Psoas muscle (tissue), 8 donors: ENCODE measurements around the gene SLAMF8. TPM values are rescaled to one million over a fixed set of nuclear protein-coding genes. Genes with fewer than 3 reads are reported as not detected.

ENCODE experiments used
- ATAC-seq, 4 donors: fragments of 200-7000 bp; cut with Tn5 transposase; one replicate each; pipeline ENCODE4 v1.9.1; 2020; ENCODE audit warnings: moderate library complexity in 3 of 4, mild to moderate bottlenecking in 2 of 4
- DNase-seq, 2 donors: peaks; one replicate each; pipeline ENCODE4 v3.0.0-alpha.2; 2020
- H3K27ac ChIP-seq: fragments of 200-600 bp; one replicate; pipeline ENCODE4 v1.8.0; 2022
- H3K27me3 ChIP-seq, 3 donors: fragments of 200-600 bp in 1 of 3; one replicate each; pipeline versions ENCODE4 v1.6.1 to v1.8.0; 2013 to 2022; ENCODE audit warnings: low read length in 2 of 3, mild to moderate bottlenecking in 2 of 3, moderate library complexity in 1 of 3; ENCODE audit not compliant: insufficient read depth in 3 of 3
- H3K36me3 ChIP-seq, 2 donors: fragments of 200-600 bp in 1 of 2; one replicate each; pipeline versions ENCODE4 v1.6.1 to v1.8.0; 2013 to 2022; ENCODE audit warnings: low read depth in 1 of 2, mild to moderate bottlenecking in 1 of 2, moderate library complexity in 1 of 2; ENCODE audit not compliant: insufficient read depth in 1 of 2
- H3K4me1 ChIP-seq: fragments of 200-600 bp; one replicate; pipeline ENCODE4 v1.8.0; 2022
- H3K4me3 ChIP-seq: fragments of 200-600 bp; one replicate; pipeline ENCODE4 v1.8.0; 2022; ENCODE audit warnings: mild to moderate bottlenecking
- H3K9me3 ChIP-seq: fragments of 200-600 bp; one replicate; pipeline ENCODE4 v1.8.0; 2022
- WGBS, 3 donors: extraction: QIAGEN DNeasy Blood & Tissue Kit; methylation state at CpG; one replicate each; pipeline versions ENCODE4 v1.1.6 to v1.1.7; 2013; 5-methylcytosine and 5-hydroxymethylcytosine counted together
- intact Hi-C, 2 donors: fragments of 100-400 bp; cut with DNase I; formaldehyde crosslinking; loops; one replicate each; pipeline versions ENCODE4 v1.11.0 to v1.14.2; 2022
- polyA plus RNA-seq, 3 donors: library from polyadenylated mRNA; stranded (reverse); fragments of 200-250 nt; gene quantifications; one replicate each; pipeline ENCODE4 v1.2.3, GENCODE V29; 2013
- total RNA-seq, 4 donors: library from RNA; stranded (reverse); fragmentation: NEBNext Ultra II Directional in 2 of 4; extraction: Animal tissue kit (Norgen Biotek cat#: 25700) in 2 of 4; gene quantifications; one replicate each; pipeline versions ENCODE4 v1.2.1 to v1.2.4, GENCODE V29; 2021 to 2023
- TF ChIP-seq, protein P1 (sequence below): fragments of 200-600 bp; IDR thresholded peaks from one replicate; pipeline ENCODE4 v1.8.0; 2022; ENCODE audit warnings: antibody characterized with exemption
- donor health status: healthy with polysubstance abuse.
- donor health status: DM: no; HTN: no; CAD: no; lungs with moderate emphysema.
- donor health status: Bipolar disorder and iron deficiency.
- donor health status: healthy.
- donor health status: DM: yes; HTN: yes; CAD: no.
- donor health status: DM: no; HTN: no; CAD: no.
- donor health status: DM: no; HTN: no; CAD: no.
- donor health status: DM: yes; HTN: yes; CAD: no.

Gene SLAMF8
- total and polyA plus RNA-seq, 7 donors: 0.10 to 1.6 (median 1.1) TPM

DNA sequence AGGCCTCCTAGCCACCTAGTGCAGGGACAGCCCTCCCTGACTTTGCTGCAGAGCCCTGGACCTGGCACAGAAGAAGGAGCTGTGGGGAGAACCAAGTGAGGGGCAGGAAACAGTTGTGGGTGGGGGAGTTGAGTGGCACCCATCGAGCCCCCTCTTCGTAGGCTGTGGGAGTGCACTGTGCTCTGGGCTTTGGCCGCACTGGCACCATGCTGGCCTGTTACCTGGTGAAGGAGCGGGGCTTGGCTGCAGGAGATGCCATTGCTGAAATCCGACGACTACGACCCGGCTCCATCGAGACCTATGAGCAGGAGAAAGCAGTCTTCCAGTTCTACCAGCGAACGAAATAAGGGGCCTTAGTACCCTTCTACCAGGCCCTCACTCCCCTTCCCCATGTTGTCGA lies 44.7 kb upstream of the SLAMF8 start:
- Histone ChIP-seq H3K27me3 (no peaks in the 10 kb centered on the region), H3K27ac (no peak overlapping the region), H3K4me1 (peaks cover 14% of the 10 kb centered on the region), H3K4me3 (peak overlapping the region; percentile 72), H3K9me3 (no peaks in the 10 kb centered on the region), H3K36me3 (no peaks in the 10 kb centered on the region)
- DNase-seq: peak in 1 of 2 donors; percentile 52
- WGBS, 3 donors: 96 to 97% (median 96%) methylated on average over 12 of the region's 12 CpGs
- TF ChIP-seq, protein P1, sequence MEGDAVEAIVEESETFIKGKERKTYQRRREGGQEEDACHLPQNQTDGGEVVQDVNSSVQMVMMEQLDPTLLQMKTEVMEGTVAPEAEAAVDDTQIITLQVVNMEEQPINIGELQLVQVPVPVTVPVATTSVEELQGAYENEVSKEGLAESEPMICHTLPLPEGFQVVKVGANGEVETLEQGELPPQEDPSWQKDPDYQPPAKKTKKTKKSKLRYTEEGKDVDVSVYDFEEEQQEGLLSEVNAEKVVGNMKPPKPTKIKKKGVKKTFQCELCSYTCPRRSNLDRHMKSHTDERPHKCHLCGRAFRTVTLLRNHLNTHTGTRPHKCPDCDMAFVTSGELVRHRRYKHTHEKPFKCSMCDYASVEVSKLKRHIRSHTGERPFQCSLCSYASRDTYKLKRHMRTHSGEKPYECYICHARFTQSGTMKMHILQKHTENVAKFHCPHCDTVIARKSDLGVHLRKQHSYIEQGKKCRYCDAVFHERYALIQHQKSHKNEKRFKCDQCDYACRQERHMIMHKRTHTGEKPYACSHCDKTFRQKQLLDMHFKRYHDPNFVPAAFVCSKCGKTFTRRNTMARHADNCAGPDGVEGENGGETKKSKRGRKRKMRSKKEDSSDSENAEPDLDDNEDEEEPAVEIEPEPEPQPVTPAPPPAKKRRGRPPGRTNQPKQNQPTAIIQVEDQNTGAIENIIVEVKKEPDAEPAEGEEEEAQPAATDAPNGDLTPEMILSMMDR: no peak
- intact Hi-C loops: loop anchor here (5.0 to 10.0 kb wide), 4 partner anchors 110 to 567 kb away; partner anchors contain the start of gene PIGM (in 1 of the 2)
- ATAC-seq: no peak

DNA sequence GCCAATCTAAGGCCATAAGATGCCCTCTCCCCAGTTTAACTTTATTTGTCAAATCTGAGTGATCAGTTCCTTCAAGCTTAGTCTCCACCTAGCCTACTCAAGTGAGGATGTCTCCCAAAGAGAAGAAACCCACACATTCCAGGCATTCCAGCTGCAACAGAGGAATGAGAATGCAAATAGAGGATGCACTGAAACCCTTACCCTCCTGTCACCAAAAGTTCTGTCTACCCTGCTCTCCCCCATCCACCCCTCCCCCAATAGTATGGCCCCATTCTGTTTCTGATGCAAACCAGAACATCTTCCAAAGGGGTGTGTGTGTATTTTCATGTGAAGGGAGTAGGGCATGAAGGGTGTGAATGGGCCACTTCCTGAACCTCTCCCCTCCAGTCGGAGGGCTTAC lies 42.9 kb upstream of the SLAMF8 start:
- H3K27ac ChIP-seq: no peak overlapping the region
- intact Hi-C loops: loop anchor here (5.0 to 10.0 kb wide), 4 partner anchors 109 to 569 kb away; partner anchors contain the start of gene PIGM (in 1 of the 2)
- H3K4me3 ChIP-seq: no peak overlapping the region
- H3K36me3 ChIP-seq: no peaks in the 10 kb centered on the region
- no peaks in the 10 kb centered on the region for H3K27me3 ChIP-seq
- WGBS, 3 donors: 64 to 75% (median 71%) methylated on average over 1 of the region's 1 CpG
- TF ChIP-seq, protein P1: no peak
- DNase-seq (no peak), ATAC-seq (no peak)
- H3K4me1 ChIP-seq: peaks cover 14% of the 10 kb centered on the region
- no peaks in the 10 kb centered on the region for H3K9me3 ChIP-seq

DNA sequence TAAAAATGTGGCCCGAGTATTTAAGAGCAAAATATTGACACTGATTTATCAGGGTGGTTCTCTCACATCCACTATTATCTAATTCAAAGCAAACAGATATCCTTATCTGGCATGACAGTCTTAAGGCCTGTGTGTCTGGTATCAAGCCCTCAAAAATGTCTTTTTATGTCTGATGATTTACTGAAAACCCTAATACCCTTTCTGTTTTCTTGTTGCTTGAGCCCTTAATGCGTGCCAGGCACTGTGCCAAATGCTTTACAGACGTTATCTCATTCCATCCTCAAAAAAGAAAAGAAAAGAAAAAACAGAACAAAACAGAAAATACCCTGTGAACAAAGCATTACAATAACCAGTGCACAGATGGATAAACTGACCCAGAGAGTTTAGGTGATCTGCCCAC lies 40.2 kb upstream of the SLAMF8 start:
- no peak overlapping the region for H3K4me3 ChIP-seq
- ATAC-seq: no peak
- intact Hi-C loops: loop anchor here (10.0 kb wide), 2 partner anchors 238 to 572 kb away; no protein-coding TSS in a partner anchor
- 43 to 56% (median 46%) methylated on average over 3 of the region's 3 CpGs for WGBS, 3 donors
- TF ChIP-seq, protein P1: no peak
- DNase-seq: no peak
- no peaks in the 10 kb centered on the region for H3K36me3 ChIP-seq
- H3K27me3 ChIP-seq: peaks cover 0 to under 1% (median 0%) of the 10 kb centered on the region in 3 donors
- H3K9me3 ChIP-seq: no peaks in the 10 kb centered on the region
- H3K27ac ChIP-seq: no peak overlapping the region
- H3K4me1 ChIP-seq: no peaks in the 10 kb centered on the region

DNA sequence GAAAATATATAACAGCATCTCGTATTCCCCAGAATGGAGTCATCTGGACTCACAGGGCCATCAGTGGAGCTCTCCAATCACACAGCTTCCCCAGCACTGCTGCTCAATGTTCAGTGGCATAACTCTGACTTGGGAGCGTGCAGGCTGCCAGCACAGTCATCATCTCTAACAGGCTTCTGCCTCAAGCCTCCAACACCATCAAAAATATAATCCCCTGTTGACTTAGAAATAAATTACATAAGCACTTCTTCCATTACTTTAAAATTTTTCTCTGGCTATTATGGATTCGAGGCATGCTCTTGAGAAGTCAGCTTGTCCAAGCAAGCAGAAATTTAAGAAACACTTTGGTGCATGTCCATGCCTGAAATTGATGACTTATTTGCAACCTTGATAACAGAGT lies 39.7 kb upstream of the SLAMF8 start:
- H3K36me3 ChIP-seq: no peaks in the 10 kb centered on the region
- H3K27me3 ChIP-seq: peaks cover 0 to 5% (median 0%) of the 10 kb centered on the region in 3 donors
- no peak overlapping the region for H3K27ac ChIP-seq
- TF ChIP-seq, protein P1: no peak
- DNase-seq (no peak), ATAC-seq (no peak)
- no peaks in the 10 kb centered on the region for H3K9me3 ChIP-seq
- WGBS, 3 donors: 57 to 62% (median 61%) methylated on average over 3 of the region's 3 CpGs
- H3K4me3 ChIP-seq: no peak overlapping the region
- H3K4me1 ChIP-seq: no peaks in the 10 kb centered on the region
- intact Hi-C loops: loop anchor here (10.0 kb wide), 2 partner anchors 238 to 572 kb away; no protein-coding TSS in a partner anchor
